Panc1 (cell line): Measurements from ENCODE around the gene ADGRV1.

Experiments used
- SIN3A ChIP-seq: IDR thresholded peaks from 2 replicates; pipeline ENCODE4 v1.6.1; 2012; ENCODE audit warnings: low read depth, mild to moderate bottlenecking, low read length, moderate library complexity, borderline replicate concordance; ENCODE audit not compliant: insufficient read depth
- TF ChIP-seq, protein P1 (sequence below): fragments of 450-650 bp; IDR thresholded peaks from 2 replicates; pipeline ENCODE4 v1.5.1; 2017; ENCODE audit warnings: mild to moderate bottlenecking

DNA sequence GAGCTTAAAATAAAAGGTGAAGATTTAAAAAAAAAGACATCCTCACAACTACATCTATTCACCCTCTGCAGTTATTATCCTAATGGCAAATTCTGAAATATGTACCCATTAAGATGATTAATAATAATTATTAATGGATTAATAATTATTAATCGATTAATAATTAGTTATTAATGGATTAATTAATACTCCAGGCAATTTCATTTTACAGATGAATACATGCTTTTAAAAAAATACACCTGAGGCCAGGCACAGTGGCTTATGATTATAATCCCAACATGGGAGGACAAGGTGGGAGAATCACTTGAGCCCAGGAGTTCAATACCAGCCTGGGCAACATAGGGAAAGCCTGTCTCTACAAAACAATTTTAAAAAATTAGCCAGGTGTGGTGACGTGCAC, 642.1 kb downstream of the ADGRV1 start:
- TF ChIP-seq, protein P1, sequence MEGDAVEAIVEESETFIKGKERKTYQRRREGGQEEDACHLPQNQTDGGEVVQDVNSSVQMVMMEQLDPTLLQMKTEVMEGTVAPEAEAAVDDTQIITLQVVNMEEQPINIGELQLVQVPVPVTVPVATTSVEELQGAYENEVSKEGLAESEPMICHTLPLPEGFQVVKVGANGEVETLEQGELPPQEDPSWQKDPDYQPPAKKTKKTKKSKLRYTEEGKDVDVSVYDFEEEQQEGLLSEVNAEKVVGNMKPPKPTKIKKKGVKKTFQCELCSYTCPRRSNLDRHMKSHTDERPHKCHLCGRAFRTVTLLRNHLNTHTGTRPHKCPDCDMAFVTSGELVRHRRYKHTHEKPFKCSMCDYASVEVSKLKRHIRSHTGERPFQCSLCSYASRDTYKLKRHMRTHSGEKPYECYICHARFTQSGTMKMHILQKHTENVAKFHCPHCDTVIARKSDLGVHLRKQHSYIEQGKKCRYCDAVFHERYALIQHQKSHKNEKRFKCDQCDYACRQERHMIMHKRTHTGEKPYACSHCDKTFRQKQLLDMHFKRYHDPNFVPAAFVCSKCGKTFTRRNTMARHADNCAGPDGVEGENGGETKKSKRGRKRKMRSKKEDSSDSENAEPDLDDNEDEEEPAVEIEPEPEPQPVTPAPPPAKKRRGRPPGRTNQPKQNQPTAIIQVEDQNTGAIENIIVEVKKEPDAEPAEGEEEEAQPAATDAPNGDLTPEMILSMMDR: no peak
- no peak for TF ChIP-seq SIN3A
